ENCODE data around the gene CHEK2. TPM values are rescaled to one million over a fixed set of nuclear protein-coding genes. Genes with fewer than 3 reads are reported as not detected.

Gene CHEK2
- total RNA-seq, 1 donor from 2014 or later = 8.3 TPM

GRCh38 chr22:28658448-28658847 lies 83.2 kb downstream of the CHEK2 start:
- H3K4me1 Mint-ChIP-seq (ENCODE audit: low read depth) = peaks cover 3% of the 10 kb centered on the region
- H3K27me3 Mint-ChIP-seq (ENCODE audit: low read depth) = no peaks in the 10 kb centered on the region
- H3K9me3 Mint-ChIP-seq (ENCODE audit: low read depth) = peaks cover 2% of the 10 kb centered on the region
- H3K36me3 Mint-ChIP-seq (ENCODE audit: low read depth) = peaks cover 2% of the 10 kb centered on the region
- no peak overlapping the region for H3K4me3 Mint-ChIP-seq (ENCODE audit: unreplicated experiment)
- H3K27ac Mint-ChIP-seq (ENCODE audit: unreplicated experiment) = no peak overlapping the region
- TF ChIP-seq CTCF (IDR thresholded peaks at IDR 0.05) = no peak
- no peak for DNase-seq (ENCODE audit: low spot score)

- no peak for TF ChIP-seq CTCF (IDR thresholded peaks at IDR 0.05)
- Mint-ChIP-seq H3K4me1 (ENCODE audit: low read depth) (no peaks in the 10 kb centered on the region), H3K27me3 (ENCODE audit: low read depth) (no peaks in the 10 kb centered on the region), H3K36me3 (ENCODE audit: low read depth) (peaks cover 3% of the 10 kb centered on the region), H3K27ac (ENCODE audit: unreplicated experiment) (no peak overlapping the region), H3K9me3 (ENCODE audit: low read depth) (peaks cover 8% of the 10 kb centered on the region), H3K4me3 (ENCODE audit: unreplicated experiment) (no peak overlapping the region)
- no peak for DNase-seq (ENCODE audit: low spot score)
Measured at GRCh38 chr22:28656181-28656580, 85.4 kb downstream of the CHEK2 start.

- TF ChIP-seq CTCF (IDR thresholded peaks at IDR 0.05) = no peak
- no peak overlapping the region for H3K27ac Mint-ChIP-seq (ENCODE audit: unreplicated experiment)
- no peak overlapping the region for H3K4me3 Mint-ChIP-seq (ENCODE audit: unreplicated experiment)
- H3K9me3 Mint-ChIP-seq (ENCODE audit: low read depth) = peaks cover 8% of the 10 kb centered on the region
- DNase-seq (ENCODE audit: low spot score) = no peak
- H3K36me3 Mint-ChIP-seq (ENCODE audit: low read depth) = peaks cover 5% of the 10 kb centered on the region
- peaks cover 8% of the 10 kb centered on the region for H3K4me1 Mint-ChIP-seq (ENCODE audit: low read depth)
- H3K27me3 Mint-ChIP-seq (ENCODE audit: low read depth) = no peaks in the 10 kb centered on the region
Measured at GRCh38 chr22:28650463-28650862, 91.2 kb downstream of the CHEK2 start.

- peaks cover 8% of the 10 kb centered on the region for H3K4me1 Mint-ChIP-seq (ENCODE audit: low read depth)
- no peaks in the 10 kb centered on the region for H3K27me3 Mint-ChIP-seq (ENCODE audit: low read depth)
- H3K36me3 Mint-ChIP-seq (ENCODE audit: low read depth) = peaks cover 5% of the 10 kb centered on the region
- no peak for DNase-seq (ENCODE audit: low spot score)
- no peak for TF ChIP-seq CTCF (IDR thresholded peaks at IDR 0.05)
- H3K4me3 Mint-ChIP-seq (ENCODE audit: unreplicated experiment) = no peak overlapping the region
- H3K9me3 Mint-ChIP-seq (ENCODE audit: low read depth) = peaks cover 8% of the 10 kb centered on the region
- no peak overlapping the region for H3K27ac Mint-ChIP-seq (ENCODE audit: unreplicated experiment)
Measured at GRCh38 chr22:28648792-28649191, 92.8 kb downstream of the CHEK2 start.

- TF ChIP-seq CTCF (IDR thresholded peaks at IDR 0.05) = no peak
- H3K27me3 Mint-ChIP-seq (ENCODE audit: low read depth) = no peaks in the 10 kb centered on the region
- no peak overlapping the region for H3K4me3 Mint-ChIP-seq (ENCODE audit: unreplicated experiment)
- no peak overlapping the region for H3K27ac Mint-ChIP-seq (ENCODE audit: unreplicated experiment)
- peaks cover 8% of the 10 kb centered on the region for H3K4me1 Mint-ChIP-seq (ENCODE audit: low read depth)
- H3K9me3 Mint-ChIP-seq (ENCODE audit: low read depth) = peaks cover under 1% of the 10 kb centered on the region
- peaks cover 2% of the 10 kb centered on the region for H3K36me3 Mint-ChIP-seq (ENCODE audit: low read depth)
- no peak for DNase-seq (ENCODE audit: low spot score)
Measured at GRCh38 chr22:28647216-28647615, 94.4 kb downstream of the CHEK2 start.
